H1 (cell line): ENCODE measurements around the gene PRDM5. TPM values are rescaled to one million over a fixed set of nuclear protein-coding genes. Genes with fewer than 3 reads are reported as not detected.

Experiments used
- CTCF ChIA-PET: fragments of 300-600 bp; sonication (Branson Sonifier 250); formaldehyde crosslinking; loops from one replicate; lab custom pipeline; 2021; ENCODE audit not compliant: partially characterized antibody; lab: Charles Lee
- POLR2A ChIA-PET: fragments of 300-600 bp; sonication (Branson Sonifier 250); formaldehyde crosslinking; loops from one replicate; lab custom pipeline; 2021; ENCODE audit warnings: inconsistent platforms; ENCODE audit not compliant: partially characterized antibody; lab: Charles Lee
- DNase-seq, 2 experiments: peaks; one replicate each; pipeline versions ENCODE4 v3.0.0 to v3.0.0-alpha.2; 2010 to 2022; ENCODE audit warnings: low spot score in 2 of 2, low read depth in 1 of 2, mixed read lengths in 1 of 2
- FAIRE-seq: peaks from 2 replicates; lab custom pipeline; 2011; peaks lifted over from hg19 to GRCh38; lab: Jason Lieb, UNC
- H2AFZ ChIP-seq: 2 replicates; pipeline ENCODE4 v1.8.1; 2012; ENCODE audit warnings: low read length, inconsistent platforms
- H2AK5ac ChIP-seq: 2 replicates; pipeline ENCODE4 v1.6.1; 2013; ENCODE audit warnings: low read depth, low read length
- H2BK120ac ChIP-seq: replicated peaks from 2 replicates; pipeline ENCODE3; 2013; ENCODE audit warnings: low read depth, low read length, inconsistent platforms
- H2BK12ac ChIP-seq: 2 replicates; pipeline ENCODE4 v1.6.1; 2013; ENCODE audit warnings: low read depth, low read length
- H2BK15ac ChIP-seq: 2 replicates; pipeline ENCODE4 v1.6.1; 2013; ENCODE audit warnings: low read length
- H2BK20ac ChIP-seq: 2 replicates; pipeline ENCODE4 v1.6.1; 2013; ENCODE audit warnings: low read length
- H2BK5ac ChIP-seq: 2 replicates; pipeline ENCODE4 v1.6.1; 2013; ENCODE audit warnings: low read depth, low read length
- H3K14ac ChIP-seq: 2 replicates; pipeline ENCODE4 v1.6.1; 2013; ENCODE audit warnings: inconsistent platforms; ENCODE audit not compliant: insufficient read length
- H3K18ac ChIP-seq: 2 replicates; pipeline ENCODE4 v1.6.1; 2013; ENCODE audit warnings: low read length; ENCODE audit errors: extremely low read depth
- H3K23ac ChIP-seq: 2 replicates; pipeline ENCODE4 v1.6.1; 2013; ENCODE audit warnings: inconsistent platforms; ENCODE audit not compliant: insufficient read length
- H3K23me2 ChIP-seq: 2 replicates; pipeline ENCODE4 v1.6.1; 2013; ENCODE audit warnings: low read depth, low read length
- H3K27ac ChIP-seq: 2 replicates; pipeline ENCODE4 v1.6.1; 2011; ENCODE audit warnings: low read depth, low read length, inconsistent platforms
- H3K27me3 ChIP-seq, 4 experiments: replicated peaks in 1 of 4; 1 replicate in 1 of 4; 2 replicates in 3 of 4; pipeline versions ENCODE4 v1.6.1 to v1.8.1; 2011 to 2013; ENCODE audit warnings: low read length in 3 of 4, mild to moderate bottlenecking in 3 of 4, inconsistent platforms in 2 of 4, mixed read lengths in 2 of 4, moderate library complexity in 1 of 4; ENCODE audit not compliant: control insufficient read depth in 3 of 4, insufficient read depth in 3 of 4; ENCODE audit errors: extremely low read depth in 1 of 4
- H3K36me3 ChIP-seq, 4 experiments: 2 replicates each; pipeline versions ENCODE4 v1.6.1 to v1.8.1; 2011 to 2013; ENCODE audit warnings: mild to moderate bottlenecking in 4 of 4, low read length in 3 of 4, moderate library complexity in 2 of 4, control low read depth in 1 of 4, inconsistent platforms in 1 of 4; ENCODE audit not compliant: insufficient read depth in 4 of 4, control insufficient read depth in 2 of 4
- H3K4ac ChIP-seq: replicated peaks from 2 replicates; pipeline ENCODE3; 2013; ENCODE audit warnings: low read length, low read depth, mixed read lengths, inconsistent platforms; ENCODE audit not compliant: insufficient read length
- H3K4me1 ChIP-seq, 4 experiments: replicated peaks in 1 of 4; 1 replicate in 1 of 4; 2 replicates in 3 of 4; pipeline versions ENCODE4 v1.6.1 to v1.8.1; 2011 to 2013; ENCODE audit warnings: low read length in 3 of 4, inconsistent platforms in 2 of 4, mixed read lengths in 1 of 4; ENCODE audit not compliant: insufficient read depth in 4 of 4, control insufficient read depth in 3 of 4
- H3K4me2 ChIP-seq, 2 experiments: 2 replicates each; pipeline versions ENCODE4 v1.6.1 to v1.8.1; 2011 to 2013; ENCODE audit warnings: low read depth in 2 of 2, low read length in 2 of 2, control low read depth in 1 of 2, inconsistent platforms in 1 of 2, mild to moderate bottlenecking in 1 of 2; ENCODE audit not compliant: insufficient read depth in 1 of 2
- H3K4me3 ChIP-seq, 4 experiments: fragments of 200-600, 300-600 bp in 1 of 4; sonication (generic), shearing (Covaris generic), sonication (Bioruptor Twin) in 1 of 4; 2 replicates each; pipeline versions ENCODE4 v1.5.1 to v1.8.1; 2011 to 2016; ENCODE audit warnings: low read length in 4 of 4, low read depth in 3 of 4, control low read depth in 2 of 4, inconsistent platforms in 2 of 4, mild to moderate bottlenecking in 2 of 4, mixed read lengths in 1 of 4, moderate library complexity in 1 of 4; ENCODE audit not compliant: insufficient read depth in 2 of 4; ENCODE audit errors: extremely low read depth in 1 of 4
- H3K56ac ChIP-seq: replicated peaks from 2 replicates; pipeline ENCODE3; 2013; ENCODE audit warnings: low read depth, mild to moderate bottlenecking, mixed read lengths, low read length, inconsistent platforms; ENCODE audit not compliant: insufficient read length
- H3K79me1 ChIP-seq: 2 replicates; pipeline ENCODE4 v1.6.1; 2013; ENCODE audit warnings: low read depth, low read length, control low read depth
- H3K79me2 ChIP-seq, 2 experiments: 2 replicates each; pipeline versions ENCODE4 v1.6.1 to v1.8.1; 2012 to 2013; ENCODE audit warnings: low read length in 2 of 2, mild to moderate bottlenecking in 2 of 2, inconsistent platforms in 1 of 2; ENCODE audit not compliant: insufficient read depth in 2 of 2, control insufficient read depth in 1 of 2
- H3K9ac ChIP-seq, 4 experiments: replicated peaks in 1 of 4; 1 replicate in 1 of 4; 2 replicates in 3 of 4; pipeline versions ENCODE4 v1.6.1 to v1.8.1; 2011 to 2013; ENCODE audit warnings: low read depth in 3 of 4, low read length in 3 of 4, control low read depth in 2 of 4, mild to moderate bottlenecking in 2 of 4, moderate library complexity in 2 of 4, inconsistent platforms in 1 of 4; ENCODE audit errors: extremely low read depth in 1 of 4
- H3K9me3 ChIP-seq, 2 experiments: 2 replicates each; pipeline versions ENCODE4 v1.6.1 to v1.8.1; 2012 to 2013; ENCODE audit warnings: mild to moderate bottlenecking in 2 of 2, moderate library complexity in 2 of 2, control low read depth in 1 of 2, inconsistent platforms in 1 of 2, low read depth in 1 of 2, low read length in 1 of 2, mixed read lengths in 1 of 2; ENCODE audit not compliant: insufficient read depth in 2 of 2
- H4K20me1 ChIP-seq, 2 experiments: replicated peaks in 1 of 2; 2 replicates each; pipeline versions ENCODE3 to v1.8.1; 2011 to 2013; ENCODE audit warnings: inconsistent platforms in 2 of 2, low read length in 2 of 2, mild to moderate bottlenecking in 1 of 2; ENCODE audit not compliant: insufficient read depth in 2 of 2, control insufficient read depth in 1 of 2
- H4K5ac ChIP-seq: 2 replicates; pipeline ENCODE4 v1.6.1; 2013; ENCODE audit warnings: low read length, low read depth, mixed read lengths, inconsistent platforms; ENCODE audit not compliant: insufficient read length
- H4K8ac ChIP-seq: 2 replicates; pipeline ENCODE4 v1.8.0; 2013; ENCODE audit warnings: mild to moderate bottlenecking, moderate library complexity, low read length, inconsistent platforms; ENCODE audit not compliant: insufficient read depth; ENCODE audit errors: extremely low read depth
- H4K91ac ChIP-seq: replicated peaks from 2 replicates; pipeline ENCODE3; 2013; ENCODE audit warnings: low read length, mixed read lengths, inconsistent platforms; ENCODE audit not compliant: insufficient read length
- CBX8 ChIP-seq: fragments of 300-800, 300-1000 bp; sonication (generic); IDR thresholded peaks from 2 replicates; pipeline ENCODE4 v1.7.1; 2016; ENCODE audit warnings: low read depth, low read length, borderline replicate concordance
- CEBPB ChIP-seq: IDR thresholded peaks from 2 replicates; pipeline ENCODE4 v1.6.1; 2012; ENCODE audit warnings: low read depth, low read length
- CREB1 ChIP-seq: IDR thresholded peaks from 2 replicates; pipeline ENCODE4 v1.6.1; 2012; ENCODE audit warnings: inconsistent platforms
- CTBP2 ChIP-seq: IDR thresholded peaks from 2 replicates; pipeline ENCODE4 v1.7.0; 2011; ENCODE audit warnings: borderline replicate concordance, mild to moderate bottlenecking, moderate library complexity, mixed read lengths, low read length; ENCODE audit not compliant: insufficient read depth, insufficient read length
- KDM4A ChIP-seq: IDR thresholded peaks from one replicate; pipeline ENCODE4 v1.7.1; 2012; ENCODE audit warnings: low read depth, mild to moderate bottlenecking, moderate library complexity, low read length, inconsistent platforms; ENCODE audit not compliant: severe bottlenecking
- RAD21 ChIP-seq, 2 experiments: IDR thresholded peaks in 1 of 2; conservative IDR thresholded peaks in 1 of 2; 2 replicates each; pipeline ENCODE4 v1.6.1; 2011; ENCODE audit warnings: low read depth in 2 of 2, low read length in 2 of 2, improper control_type of control experiment in 1 of 2, inconsistent platforms in 1 of 2, mild to moderate bottlenecking in 1 of 2, moderate library complexity in 1 of 2
- ZNF274 ChIP-seq: IDR thresholded peaks from 2 replicates; pipeline ENCODE4 v1.7.0; 2012; ENCODE audit warnings: low read length, borderline replicate concordance; ENCODE audit errors: extremely low read depth
- WGBS, 2 experiments: shearing (Covaris generic) in 1 of 2; methylation state at CpG; one replicate each; pipeline versions ENCODE4 v1.1.6 to v1.1.7; 2013 to 2015; ENCODE audit warnings: low lambda C conversion rate in 2 of 2, mixed read lengths in 2 of 2, inconsistent platforms in 1 of 2, low coverage in 1 of 2, missing lambda C conversion rate in 1 of 2; ENCODE audit not compliant: insufficient replicate concordance in 2 of 2, insufficient coverage in 1 of 2, insufficient read length in 1 of 2; ENCODE audit errors: extremely low coverage in 1 of 2, missing lambda C conversion rate in 1 of 2; 5-methylcytosine and 5-hydroxymethylcytosine counted together
- polyA plus RNA-seq, 7 experiments: library from polyadenylated mRNA; depleted of rRNA in 3 of 7; stranded (reverse) in 5 of 7; unstranded in 2 of 7; fragments of >200 nt in 5 of 7; fragments of 200-250 nt in 2 of 7; gene quantifications; 1 replicate in 5 of 7; 2 replicates in 1 of 7; 4 replicates in 1 of 7; pipeline versions ENCODE4 v1.2.1 to v1.2.3, GENCODE V29; 2011 to 2013; ENCODE audit warnings: missing spikeins in 2 of 7, mixed read lengths in 2 of 7
- total RNA-seq: library from RNA; stranded (reverse); fragmentation: NEBNext Ultra II Directional; extraction: Animal tissue kit (Norgen Biotek cat#: 25700); gene quantifications from 2 replicates; pipeline ENCODE4 v1.2.1, GENCODE V29; 2021
- TF ChIP-seq, protein P1 (sequence below), 3 experiments: IDR thresholded peaks; 1 replicate in 2 of 3; 2 replicates in 1 of 3; pipeline versions ENCODE4 v1.5.1 to v1.6.1; 2011; ENCODE audit warnings: low read length in 3 of 3, mild to moderate bottlenecking in 3 of 3, inconsistent platforms in 2 of 3, low read depth in 1 of 3, moderate library complexity in 1 of 3; ENCODE audit not compliant: insufficient read depth in 1 of 3; ENCODE audit errors: control extremely low read depth in 1 of 3

PRDM5 gene
- total and polyA plus RNA-seq, 2 of the 8 experiments (the other 6 are each of a cell fraction or from before 2014, with no cell fraction given), result 8.2 to 23.4 TPM

DNA sequence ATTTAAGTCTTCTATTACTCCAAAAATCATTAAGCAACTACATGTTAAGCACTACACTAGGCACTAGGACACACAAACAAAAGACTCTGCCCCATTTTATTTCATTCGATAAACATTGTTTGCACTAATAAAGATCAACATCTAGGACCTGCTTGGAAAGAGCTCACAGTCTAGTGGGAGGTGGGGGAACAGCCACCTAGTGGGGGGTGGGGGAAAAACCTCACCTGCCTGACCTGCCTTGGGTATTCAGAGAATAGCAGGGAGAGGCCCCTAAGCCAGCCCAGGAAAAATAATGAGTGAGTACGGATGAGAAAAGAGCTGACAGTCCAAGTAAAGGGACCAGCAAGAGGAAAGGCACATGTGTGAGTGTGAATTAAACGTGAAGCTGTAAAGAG is 52.2 kb downstream of the PRDM5 start:
- H3K9me3 ChIP-seq, result no peaks in the 10 kb centered on the region
- 56% methylated on average over 3 of the region's 3 CpGs; no CpG with 5 or more reads in 1 of the 2 experiments for WGBS, 2 experiments
- H3K27ac ChIP-seq, result no peak overlapping the region
- no peaks in the 10 kb centered on the region for H3K27me3 ChIP-seq
- H4K8ac ChIP-seq, result no peak overlapping the region
- no peak overlapping the region for H4K91ac ChIP-seq
- H3K23ac ChIP-seq, result no peak overlapping the region
- peaks cover 2 to 18% (median 8%) of the 10 kb centered on the region in 4 experiments; a peak in 3 of 7 replicates for H3K4me1 ChIP-seq
- no peak overlapping the region for H3K4me3 ChIP-seq
- H3K23me2 ChIP-seq, result no peaks in the 10 kb centered on the region
- H3K79me2 ChIP-seq, result 0 out of 4 replicates have a peak, but pooled peaks cover 0 to 5% of the 10 kb centered on the region in 2 experiments
- no peak overlapping the region for H2BK12ac ChIP-seq
- H3K9ac ChIP-seq, result no peak overlapping the region
- no peak overlapping the region for H2AFZ ChIP-seq
- no peaks in the 10 kb centered on the region for H4K20me1 ChIP-seq
- no peaks in the 10 kb centered on the region for H3K36me3 ChIP-seq
- H2BK5ac ChIP-seq, result no peak overlapping the region
- H3K56ac ChIP-seq, result no peak overlapping the region
- ChIA-PET CTCF (interaction anchor here (0.6 to 2.6 kb wide), 17 partner anchors 9 to 645 kb away, joined by 3 to 20 read pairs (median 3); no protein-coding TSS in a partner anchor), POLR2A (interaction anchor here (0.6 to 0.8 kb wide), 2 partner anchors 10 to 11 kb away, joined by 4 to 5 read pairs; no protein-coding TSS in a partner anchor)
- H4K5ac ChIP-seq, result no peak overlapping the region
- peak in 1 of 2 experiments; percentile 25 for DNase-seq
- TF ChIP-seq RAD21 (IDR thresholded peaks at IDR 0.05 in 1 of 2, conservative IDR thresholded peaks at IDR 0.05 in 1 of 2; ENCODE audit: low read depth in 2 of 2, low read length in 2 of 2), result peak; percentile 20 to 31; a peak in 2 of 4 replicates
- TF ChIP-seq CREB1, result no peak
- no peak for TF ChIP-seq ZNF274
- TF ChIP-seq CBX8, result no peak
- no peak for TF ChIP-seq KDM4A
- no peak for TF ChIP-seq CEBPB
- TF ChIP-seq CTBP2, result no peak
- TF ChIP-seq, protein P1, sequence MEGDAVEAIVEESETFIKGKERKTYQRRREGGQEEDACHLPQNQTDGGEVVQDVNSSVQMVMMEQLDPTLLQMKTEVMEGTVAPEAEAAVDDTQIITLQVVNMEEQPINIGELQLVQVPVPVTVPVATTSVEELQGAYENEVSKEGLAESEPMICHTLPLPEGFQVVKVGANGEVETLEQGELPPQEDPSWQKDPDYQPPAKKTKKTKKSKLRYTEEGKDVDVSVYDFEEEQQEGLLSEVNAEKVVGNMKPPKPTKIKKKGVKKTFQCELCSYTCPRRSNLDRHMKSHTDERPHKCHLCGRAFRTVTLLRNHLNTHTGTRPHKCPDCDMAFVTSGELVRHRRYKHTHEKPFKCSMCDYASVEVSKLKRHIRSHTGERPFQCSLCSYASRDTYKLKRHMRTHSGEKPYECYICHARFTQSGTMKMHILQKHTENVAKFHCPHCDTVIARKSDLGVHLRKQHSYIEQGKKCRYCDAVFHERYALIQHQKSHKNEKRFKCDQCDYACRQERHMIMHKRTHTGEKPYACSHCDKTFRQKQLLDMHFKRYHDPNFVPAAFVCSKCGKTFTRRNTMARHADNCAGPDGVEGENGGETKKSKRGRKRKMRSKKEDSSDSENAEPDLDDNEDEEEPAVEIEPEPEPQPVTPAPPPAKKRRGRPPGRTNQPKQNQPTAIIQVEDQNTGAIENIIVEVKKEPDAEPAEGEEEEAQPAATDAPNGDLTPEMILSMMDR (IDR thresholded peaks at IDR 0.05; ENCODE audit: control extremely low read depth in 1 of 3, insufficient read depth in 1 of 3, low read depth in 1 of 3, low read length in 3 of 3), result peak; percentile 28 to 63 (median 33); a peak in 3 of 4 replicates
- no peak overlapping the region for H2BK120ac ChIP-seq
- H3K14ac ChIP-seq, result no peak overlapping the region
- no peak overlapping the region for H3K4ac ChIP-seq
- no peak for FAIRE-seq
- no peak overlapping the region for H2AK5ac ChIP-seq
- no peak overlapping the region for H2BK20ac ChIP-seq
- H3K18ac ChIP-seq, result no peak overlapping the region
- no peak overlapping the region for H2BK15ac ChIP-seq
- no peak overlapping the region for H3K4me2 ChIP-seq
- no peaks in the 10 kb centered on the region for H3K79me1 ChIP-seq
